ENCODE measurements around the gene NPBWR2.

DNA sequence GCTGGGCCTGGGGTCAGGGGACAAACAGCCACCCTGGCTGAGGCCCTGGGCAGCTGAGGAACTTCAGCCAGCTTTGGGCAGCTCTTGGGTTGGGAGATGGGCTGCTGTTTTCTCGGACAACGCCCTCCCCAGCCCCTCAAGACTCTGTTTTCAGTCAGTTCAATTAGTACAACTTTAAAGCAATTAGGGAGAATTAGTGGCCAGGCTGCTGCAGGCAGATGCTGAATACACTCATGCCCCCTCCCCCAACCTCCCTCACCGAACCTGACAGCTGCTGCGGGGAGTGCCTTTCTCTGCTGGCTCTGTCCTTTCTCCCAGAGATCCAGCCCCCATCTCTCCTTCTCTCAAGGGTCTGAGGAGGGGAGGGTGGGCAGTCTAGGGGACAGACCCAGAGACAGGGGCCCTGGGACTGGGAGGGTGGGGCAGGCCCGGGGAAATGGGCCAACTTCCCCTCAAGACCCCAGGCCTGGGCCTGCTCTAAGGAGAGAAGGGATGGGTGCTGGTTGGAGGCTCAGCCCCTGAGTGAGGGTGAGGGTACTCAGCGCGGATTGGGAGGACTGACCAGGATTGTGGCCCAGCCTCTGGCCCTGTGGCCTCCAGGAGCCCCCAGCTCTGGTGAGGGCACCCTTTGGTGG is 39.1 kb upstream of the NPBWR2 start:
- TF ChIP-seq, protein P1, sequence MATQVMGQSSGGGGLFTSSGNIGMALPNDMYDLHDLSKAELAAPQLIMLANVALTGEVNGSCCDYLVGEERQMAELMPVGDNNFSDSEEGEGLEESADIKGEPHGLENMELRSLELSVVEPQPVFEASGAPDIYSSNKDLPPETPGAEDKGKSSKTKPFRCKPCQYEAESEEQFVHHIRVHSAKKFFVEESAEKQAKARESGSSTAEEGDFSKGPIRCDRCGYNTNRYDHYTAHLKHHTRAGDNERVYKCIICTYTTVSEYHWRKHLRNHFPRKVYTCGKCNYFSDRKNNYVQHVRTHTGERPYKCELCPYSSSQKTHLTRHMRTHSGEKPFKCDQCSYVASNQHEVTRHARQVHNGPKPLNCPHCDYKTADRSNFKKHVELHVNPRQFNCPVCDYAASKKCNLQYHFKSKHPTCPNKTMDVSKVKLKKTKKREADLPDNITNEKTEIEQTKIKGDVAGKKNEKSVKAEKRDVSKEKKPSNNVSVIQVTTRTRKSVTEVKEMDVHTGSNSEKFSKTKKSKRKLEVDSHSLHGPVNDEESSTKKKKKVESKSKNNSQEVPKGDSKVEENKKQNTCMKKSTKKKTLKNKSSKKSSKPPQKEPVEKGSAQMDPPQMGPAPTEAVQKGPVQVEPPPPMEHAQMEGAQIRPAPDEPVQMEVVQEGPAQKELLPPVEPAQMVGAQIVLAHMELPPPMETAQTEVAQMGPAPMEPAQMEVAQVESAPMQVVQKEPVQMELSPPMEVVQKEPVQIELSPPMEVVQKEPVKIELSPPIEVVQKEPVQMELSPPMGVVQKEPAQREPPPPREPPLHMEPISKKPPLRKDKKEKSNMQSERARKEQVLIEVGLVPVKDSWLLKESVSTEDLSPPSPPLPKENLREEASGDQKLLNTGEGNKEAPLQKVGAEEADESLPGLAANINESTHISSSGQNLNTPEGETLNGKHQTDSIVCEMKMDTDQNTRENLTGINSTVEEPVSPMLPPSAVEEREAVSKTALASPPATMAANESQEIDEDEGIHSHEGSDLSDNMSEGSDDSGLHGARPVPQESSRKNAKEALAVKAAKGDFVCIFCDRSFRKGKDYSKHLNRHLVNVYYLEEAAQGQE (IDR thresholded peaks at IDR 0.05; ENCODE audit: insufficient read depth in 1 of 2, low read depth in 2 of 2, low read length in 1 of 2), result no peak
- TF ChIP-seq, protein P2, sequence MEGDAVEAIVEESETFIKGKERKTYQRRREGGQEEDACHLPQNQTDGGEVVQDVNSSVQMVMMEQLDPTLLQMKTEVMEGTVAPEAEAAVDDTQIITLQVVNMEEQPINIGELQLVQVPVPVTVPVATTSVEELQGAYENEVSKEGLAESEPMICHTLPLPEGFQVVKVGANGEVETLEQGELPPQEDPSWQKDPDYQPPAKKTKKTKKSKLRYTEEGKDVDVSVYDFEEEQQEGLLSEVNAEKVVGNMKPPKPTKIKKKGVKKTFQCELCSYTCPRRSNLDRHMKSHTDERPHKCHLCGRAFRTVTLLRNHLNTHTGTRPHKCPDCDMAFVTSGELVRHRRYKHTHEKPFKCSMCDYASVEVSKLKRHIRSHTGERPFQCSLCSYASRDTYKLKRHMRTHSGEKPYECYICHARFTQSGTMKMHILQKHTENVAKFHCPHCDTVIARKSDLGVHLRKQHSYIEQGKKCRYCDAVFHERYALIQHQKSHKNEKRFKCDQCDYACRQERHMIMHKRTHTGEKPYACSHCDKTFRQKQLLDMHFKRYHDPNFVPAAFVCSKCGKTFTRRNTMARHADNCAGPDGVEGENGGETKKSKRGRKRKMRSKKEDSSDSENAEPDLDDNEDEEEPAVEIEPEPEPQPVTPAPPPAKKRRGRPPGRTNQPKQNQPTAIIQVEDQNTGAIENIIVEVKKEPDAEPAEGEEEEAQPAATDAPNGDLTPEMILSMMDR (IDR thresholded peaks at IDR 0.05), result no peak
- TF ChIP-seq POLR2AphosphoS5 (IDR thresholded peaks at IDR 0.05; ENCODE audit: low read depth, low read length), result no peak
- TF ChIP-seq SIN3A (IDR thresholded peaks at IDR 0.05; ENCODE audit: borderline replicate concordance, insufficient read depth, low read depth, low read length), result no peak
- no peak for TF ChIP-seq TCF7L2 (IDR thresholded peaks at IDR 0.05; ENCODE audit: low read depth, low read length)
